Aorta (tissue), 5 donors: ENCODE results near the gene SLAMF9. TPM values are rescaled to one million over a fixed set of nuclear protein-coding genes. Genes with fewer than 3 reads are reported as not detected.

Experiments
- ATAC-seq: fragments of 200-7000 bp; cut with Tn5 transposase; one replicate; pipeline ENCODE4 v1.9.1; 2022; ENCODE audit warnings: moderate library complexity; ENCODE audit not compliant: low FRiP score
- DNase-seq, 2 donors: peaks; one replicate each; pipeline ENCODE4 v3.0.0-alpha.2; 2020
- H3K27ac ChIP-seq, 2 donors: one replicate each; pipeline ENCODE4 v1.5.1; 2013; ENCODE audit warnings: low read length in 2 of 2, mild to moderate bottlenecking in 2 of 2, moderate library complexity in 2 of 2, control low read depth in 1 of 2, inconsistent platforms in 1 of 2, low read depth in 1 of 2
- H3K27me3 ChIP-seq, 2 donors: one replicate each; pipeline ENCODE4 v1.6.1; 2013; ENCODE audit warnings: control low read depth in 1 of 2, low read length in 1 of 2, mild to moderate bottlenecking in 1 of 2, moderate library complexity in 1 of 2; ENCODE audit not compliant: insufficient read depth in 2 of 2, control insufficient read depth in 1 of 2
- H3K36me3 ChIP-seq, 2 donors: one replicate each; pipeline ENCODE4 v1.6.1; 2013; ENCODE audit warnings: control low read depth in 1 of 2, low read length in 1 of 2, mild to moderate bottlenecking in 1 of 2; ENCODE audit not compliant: insufficient read depth in 2 of 2, control insufficient read depth in 1 of 2
- H3K4me1 ChIP-seq, 2 donors: one replicate each; pipeline ENCODE4 v1.6.1; 2013; ENCODE audit warnings: low read length in 2 of 2, control low read depth in 1 of 2, mild to moderate bottlenecking in 1 of 2, moderate library complexity in 1 of 2; ENCODE audit not compliant: insufficient read depth in 2 of 2, control insufficient read depth in 1 of 2
- H3K4me3 ChIP-seq, 2 donors: one replicate each; pipeline ENCODE4 v1.5.1; 2013; ENCODE audit warnings: low read length in 2 of 2, control low read depth in 1 of 2, mild to moderate bottlenecking in 1 of 2
- H3K9me3 ChIP-seq: one replicate; pipeline ENCODE4 v1.6.1; 2013; ENCODE audit warnings: mild to moderate bottlenecking, low read length; ENCODE audit not compliant: control insufficient read depth
- WGBS, 2 donors: extraction: QIAGEN DNeasy Blood & Tissue Kit; methylation state at CpG; one replicate each; pipeline ENCODE4 v1.1.7; 2013; 5-methylcytosine and 5-hydroxymethylcytosine counted together
- intact Hi-C, 2 donors: fragments of 100-400 bp; cut with DNase I; formaldehyde crosslinking; loops; one replicate each; pipeline versions ENCODE4 v1.14.2 to v1.15.0; 2022
- polyA plus RNA-seq, 2 donors: library from polyadenylated mRNA; stranded (reverse); fragments of 200-250 nt; gene quantifications; one replicate each; pipeline ENCODE4 v1.2.3, GENCODE V29; 2013
- total RNA-seq, 2 donors: library from RNA; stranded (reverse); fragmentation: NEBNext Ultra II Directional; extraction: Animal tissue kit (Norgen Biotek cat#: 25700); gene quantifications; one replicate each; pipeline ENCODE4 v1.2.1, GENCODE V29; 2021
- donor health status: healthy with polysubstance abuse.
- donor health status: Bipolar disorder and iron deficiency.
- donor health status: DM: no; HTN: no; CAD: no.
- donor health status: DM: no; HTN: no; CAD: no.
- donor health status: DM: yes; HTN: yes; CAD: no.

SLAMF9 gene
- total and polyA plus RNA-seq, 4 donors, result not detected

DNA sequence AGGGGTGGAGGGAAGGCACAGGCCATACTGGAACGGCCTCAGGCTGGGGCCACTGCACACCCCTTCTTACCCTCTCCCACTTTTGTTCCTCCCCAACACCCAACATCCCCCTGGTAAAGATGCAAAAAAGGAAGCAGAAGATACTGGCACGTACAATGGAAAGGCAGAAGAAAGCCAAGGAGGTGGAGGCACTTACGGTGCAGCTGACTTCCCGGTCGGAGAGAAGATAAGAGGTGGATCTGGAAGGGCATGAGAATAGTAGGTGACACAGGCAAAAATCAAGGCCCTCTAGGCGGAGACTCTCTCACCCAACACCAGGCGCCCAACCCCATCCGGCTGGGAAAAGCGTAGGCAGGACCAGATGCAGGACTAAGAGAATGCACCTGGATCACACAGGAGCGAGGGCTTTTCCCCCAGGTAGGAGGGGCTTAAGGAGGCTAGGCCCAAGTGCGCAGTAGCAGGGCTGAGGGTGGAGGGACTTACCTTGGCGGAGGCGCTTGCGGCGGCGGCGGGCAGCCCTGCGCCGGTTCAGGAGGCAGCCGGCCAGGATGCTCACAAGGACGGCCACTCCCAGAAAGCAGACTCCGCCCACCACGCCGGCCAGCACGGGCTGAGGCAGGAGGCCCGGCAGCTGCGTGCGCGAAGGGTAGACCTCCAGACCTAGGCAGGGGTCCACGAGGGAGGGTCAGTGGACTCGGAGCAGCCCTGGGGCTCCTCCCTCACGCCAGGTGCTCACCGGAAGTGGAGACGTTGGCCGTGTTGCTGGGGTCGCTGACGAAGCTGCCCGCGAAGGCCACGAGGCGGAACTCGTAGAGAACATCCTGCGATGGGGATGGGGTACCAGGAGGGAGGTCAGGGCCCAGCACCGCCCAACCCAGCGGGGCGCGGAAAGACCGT, 24.6 kb downstream of the SLAMF9 start:
- Histone ChIP-seq H3K9me3 (no peaks in the 10 kb centered on the region), H3K27ac (no peak overlapping the region), H3K4me1 (no peaks in the 10 kb centered on the region), H3K36me3 (no peaks in the 10 kb centered on the region), H3K27me3 (no peaks in the 10 kb centered on the region), H3K4me3 (no peak overlapping the region)
- DNase-seq (peak in 1 of 2 donors; percentile 77), ATAC-seq (no peak)
- intact Hi-C loops, result loop anchor here in 1 of 2 donors (5.0 to 10.0 kb wide), 2 partner anchors 32 to 285 kb away; no protein-coding TSS in a partner anchor
- 82 to 87% methylated on average over 48 of the region's 48 CpGs for WGBS, 2 donors

DNA sequence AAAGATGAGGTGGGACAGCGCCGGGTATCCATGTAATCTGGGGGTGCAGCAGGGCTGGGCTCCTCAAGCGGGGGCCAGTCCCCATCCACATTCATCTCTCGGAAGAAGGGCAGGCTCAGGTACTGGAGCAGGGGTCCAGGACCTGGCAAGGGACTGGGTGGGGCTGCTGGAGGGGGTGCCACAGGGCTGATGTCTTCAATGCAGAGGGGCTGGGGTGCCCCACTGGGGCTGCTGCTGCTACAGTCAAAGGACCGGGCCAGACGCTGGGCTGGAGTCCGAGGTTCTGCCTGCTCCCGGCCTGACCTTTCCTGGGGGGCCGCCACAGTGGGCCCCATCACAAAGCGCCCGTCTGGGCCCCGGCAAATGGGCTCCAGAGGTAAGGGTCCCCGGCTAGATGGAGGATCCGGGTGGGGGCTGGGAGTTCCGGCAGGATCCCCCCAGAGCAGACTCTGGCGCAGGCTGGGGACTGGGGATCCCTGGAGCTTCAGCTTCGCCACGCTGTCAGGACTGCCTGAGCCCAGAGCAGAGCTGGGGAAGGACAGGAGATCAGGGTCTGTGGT, 25.5 kb downstream of the SLAMF9 start:
- no peak for ATAC-seq
- Histone ChIP-seq H3K27me3 (no peaks in the 10 kb centered on the region), H3K9me3 (no peaks in the 10 kb centered on the region), H3K27ac (no peak overlapping the region), H3K36me3 (no peaks in the 10 kb centered on the region), H3K4me1 (no peaks in the 10 kb centered on the region), H3K4me3 (no peak overlapping the region)
- DNase-seq, result peak in 1 of 2 donors; percentile 74
- intact Hi-C loops, result loop anchor here in 1 of 2 donors (10.0 kb wide), 1 partner anchor 286 kb away; no protein-coding TSS in a partner anchor
- 95 to 96% methylated on average over 18 of the region's 18 CpGs for WGBS, 2 donors

DNA sequence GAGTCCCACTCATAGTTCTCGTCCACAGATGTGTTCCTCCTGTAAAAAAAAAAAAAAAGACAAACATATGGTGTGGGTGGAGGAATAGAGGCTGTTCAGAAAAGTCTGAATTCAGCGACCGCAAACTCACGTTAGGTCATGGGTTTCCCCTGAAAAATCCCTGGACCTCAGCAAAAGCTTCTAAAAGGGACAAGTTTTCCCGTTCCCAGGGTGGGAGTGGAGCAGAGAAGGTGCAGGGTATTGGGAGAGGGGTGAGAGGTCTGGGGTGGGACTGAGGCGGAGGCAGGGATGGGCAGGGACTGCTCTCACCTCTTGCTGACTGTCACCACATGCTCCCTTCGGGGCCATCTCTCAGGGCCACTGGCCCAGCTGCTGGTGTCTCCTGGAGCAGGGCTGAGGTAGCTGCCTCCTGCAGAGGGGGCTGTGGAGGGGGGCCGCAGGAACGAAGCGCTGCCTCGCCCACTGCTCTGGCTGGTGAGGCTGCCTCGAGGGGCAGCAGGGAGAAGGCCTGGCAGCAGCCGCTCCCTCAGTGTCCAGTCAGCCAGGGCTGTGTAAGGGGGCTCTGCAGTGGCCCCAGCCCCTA, 26.1 kb downstream of the SLAMF9 start:
- 84 to 85% methylated on average over 13 of the region's 13 CpGs for WGBS, 2 donors
- DNase-seq (peak in 1 of 2 donors; percentile 74), ATAC-seq (no peak)
- no peaks in the 10 kb centered on the region for H3K9me3 ChIP-seq
- intact Hi-C loops, result loop anchor here in 1 of 2 donors (10.0 kb wide), 1 partner anchor 287 kb away; no protein-coding TSS in a partner anchor
- no peak overlapping the region for H3K4me3 ChIP-seq
- no peaks in the 10 kb centered on the region for H3K4me1 ChIP-seq
- H3K27ac ChIP-seq, result no peak overlapping the region
- H3K36me3 ChIP-seq, result no peaks in the 10 kb centered on the region
- H3K27me3 ChIP-seq, result no peaks in the 10 kb centered on the region

DNA sequence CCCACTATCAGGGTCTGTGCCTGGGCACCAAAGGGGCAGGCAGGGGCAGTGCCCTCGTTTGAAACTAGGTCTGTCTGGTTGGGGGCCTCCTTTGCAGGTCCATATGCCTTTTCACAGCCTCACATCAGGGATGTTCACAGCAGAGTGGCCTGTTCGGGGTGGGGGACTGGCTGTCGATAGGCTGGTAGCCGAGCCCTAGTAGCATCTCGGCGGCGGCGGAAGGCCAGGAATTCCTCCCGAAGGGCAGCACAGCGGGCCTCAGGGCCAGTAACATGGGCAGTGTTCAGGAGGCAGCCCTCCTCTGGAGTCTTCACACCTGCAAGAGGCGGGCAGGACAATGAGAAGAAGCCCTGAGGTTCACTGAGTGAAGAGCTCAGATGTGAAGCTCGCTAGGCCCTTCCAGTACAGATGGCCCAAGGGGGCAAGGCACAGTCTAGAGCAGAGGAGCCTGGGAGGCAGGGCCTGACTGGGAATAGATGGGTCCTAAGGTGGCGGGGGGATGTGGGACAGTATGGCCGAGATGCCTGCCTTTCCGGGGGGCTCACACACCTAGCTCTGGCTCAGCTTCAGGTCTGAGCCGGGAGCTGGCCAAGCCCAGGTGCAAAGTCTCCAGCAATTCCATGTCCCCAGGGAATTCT, 26.7 kb downstream of the SLAMF9 start:
- no peaks in the 10 kb centered on the region for H3K4me1 ChIP-seq
- no peak overlapping the region for H3K27ac ChIP-seq
- no peak overlapping the region for H3K4me3 ChIP-seq
- no peaks in the 10 kb centered on the region for H3K27me3 ChIP-seq
- H3K9me3 ChIP-seq, result no peaks in the 10 kb centered on the region
- H3K36me3 ChIP-seq, result no peaks in the 10 kb centered on the region
- ATAC-seq (no peak), DNase-seq (peak in 1 of 2 donors; percentile 77)
- WGBS, 2 donors, result 88 to 94% methylated on average over 16 of the region's 16 CpGs
- intact Hi-C loops, result loop anchor here in 1 of 2 donors (10.0 kb wide), 1 partner anchor 287 kb away; no protein-coding TSS in a partner anchor

DNA sequence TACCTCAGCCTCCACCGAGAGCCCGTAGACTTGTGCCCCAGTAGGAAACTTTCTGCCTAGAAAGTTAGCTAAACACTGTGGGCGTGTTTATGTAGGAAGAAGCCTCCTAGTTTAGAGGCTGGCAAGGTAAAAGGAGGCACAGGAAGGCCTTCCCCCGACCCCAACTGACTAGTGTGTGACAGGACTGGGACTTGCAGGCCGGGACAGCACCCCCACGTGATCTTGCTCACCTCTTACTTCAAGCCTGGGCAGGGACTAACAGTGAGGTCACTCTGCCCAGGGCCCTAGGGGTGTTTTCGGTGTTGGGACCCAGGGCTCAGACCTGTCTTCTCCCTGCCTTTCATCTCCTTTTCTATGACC, 28.3 kb downstream of the SLAMF9 start:
- intact Hi-C loops, result loop anchor here in 1 of 2 donors (2.0 to 10.0 kb wide), 2 partner anchors 71 to 289 kb away; no protein-coding TSS in a partner anchor
- Histone ChIP-seq H3K4me1 (no peaks in the 10 kb centered on the region), H3K9me3 (no peaks in the 10 kb centered on the region), H3K4me3 (peak overlapping the region; percentile 19 to 66), H3K36me3 (no peaks in the 10 kb centered on the region), H3K27me3 (no peaks in the 10 kb centered on the region), H3K27ac (peak overlapping the region in 1 of 2 donors; percentile 43)
- WGBS, 2 donors, result 1 to 2% methylated on average over 7 of the region's 7 CpGs
- DNase-seq, result peak in 1 of 2 donors; percentile 78
- ATAC-seq, result no peak

DNA sequence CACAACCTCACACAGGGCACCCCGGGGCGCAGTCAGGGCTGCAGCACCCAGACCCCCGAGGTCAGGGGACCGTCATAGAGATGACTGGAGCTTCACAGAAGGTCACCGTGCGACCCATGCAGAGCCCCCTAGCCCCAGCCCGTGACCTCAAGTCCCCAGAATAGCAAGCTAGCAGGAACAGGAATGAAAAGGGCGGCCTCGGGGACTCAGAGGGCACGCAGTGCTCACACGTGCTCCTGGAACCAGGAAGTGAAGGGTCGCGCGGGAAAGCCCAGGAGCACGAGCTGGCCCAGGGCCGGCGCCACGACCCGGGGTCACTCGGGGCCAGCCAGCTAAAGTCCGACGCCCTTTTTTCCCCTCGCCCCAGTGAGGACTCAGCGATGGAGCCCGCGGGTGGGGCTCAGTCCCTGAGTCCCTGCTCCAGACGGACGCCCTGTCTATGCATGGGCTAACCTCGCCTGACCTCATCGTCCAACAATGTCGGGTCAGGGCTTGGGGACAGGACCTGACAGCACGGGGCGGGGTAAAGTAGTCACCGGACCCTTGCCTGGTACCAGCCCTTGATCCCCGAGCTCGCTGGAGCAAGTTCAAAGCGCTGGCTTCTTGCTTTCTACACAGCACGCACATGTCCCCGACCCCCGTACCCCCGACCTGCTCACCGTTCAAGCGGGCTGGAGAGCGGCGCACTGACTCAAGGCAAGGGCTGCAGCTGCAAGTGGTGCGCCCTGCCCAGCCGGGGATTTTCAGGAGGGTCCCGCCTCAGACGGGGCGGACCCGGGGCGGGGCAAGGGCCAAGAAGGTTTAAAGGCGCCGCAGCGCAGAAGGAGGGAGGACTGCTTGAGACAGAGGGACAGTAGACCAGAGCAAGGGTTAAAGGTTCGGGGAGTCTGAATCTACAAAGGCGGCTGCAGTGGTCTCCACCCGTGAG, 29.0 kb downstream of the SLAMF9 start, which contains the start of gene TAGLN2:
TSS of gene TAGLN2 (minus strand) at position 717 of the 928 bp plus-strand sequence. CDS start 4,998 bp downstream, outside the sequence.
- peak; percentile 88 for ATAC-seq
- peak; percentile 96 to 98 for DNase-seq
- Histone ChIP-seq H3K36me3 (no peaks in the 10 kb centered on the region), H3K4me1 (no peaks in the 10 kb centered on the region), H3K4me3 (peak within 1 kb of the TSS; percentile 66 to 86), H3K9me3 (no peaks in the 10 kb centered on the region), H3K27ac (peak within 1 kb of the TSS; percentile 88 to 95), H3K27me3 (no peaks in the 10 kb centered on the region)
- WGBS, 2 donors, result 0% methylated on average over 58 of the region's 58 CpGs
- intact Hi-C loops, result loop anchor here in 1 of 2 donors (2.0 to 10.0 kb wide), 3 partner anchors 70 to 290 kb away; partner anchors contain the start of gene IGSF8

DNA sequence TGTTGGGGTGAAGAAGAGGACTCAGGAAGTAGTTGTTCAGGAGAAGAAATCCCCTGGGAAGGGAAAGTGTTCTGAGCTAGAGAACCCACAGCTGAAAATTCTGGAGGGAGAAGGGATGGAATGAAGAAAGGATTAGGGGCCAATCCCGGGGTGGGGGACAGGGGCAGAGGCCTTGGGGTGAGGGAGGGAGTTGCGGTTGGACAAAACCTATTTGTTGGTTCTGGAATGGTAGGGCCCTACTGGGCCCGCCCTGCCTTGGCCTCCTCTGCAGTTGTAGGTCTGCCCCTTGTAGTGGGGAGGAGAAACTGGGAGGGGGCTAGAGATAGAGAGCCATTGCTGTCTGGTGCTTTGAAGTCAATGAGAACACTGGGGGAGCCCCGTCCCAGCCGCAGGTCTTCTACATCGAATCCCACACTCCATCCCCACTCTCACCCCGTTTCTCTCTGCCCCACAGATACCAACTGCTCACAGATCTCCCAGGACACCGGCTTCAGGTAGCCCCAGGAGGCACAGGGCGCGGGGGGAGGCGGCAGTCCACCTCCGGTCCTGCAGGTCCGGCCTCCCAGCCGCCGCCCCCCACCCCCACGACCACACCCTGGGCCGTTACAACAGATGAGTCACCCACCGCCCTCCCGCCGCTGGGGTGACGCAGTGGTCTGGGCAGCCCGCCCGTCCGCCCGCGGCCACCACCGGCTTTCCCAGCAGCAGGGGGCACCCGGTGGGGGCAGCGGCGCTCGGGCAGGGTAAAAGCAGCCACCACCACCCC, 29.8 kb downstream of the SLAMF9 start:
- DNase-seq, result peak; percentile 95 to 98
- WGBS, 2 donors, result 0 to 1% methylated on average over 23 to 31 of the region's 31 CpGs
- peak overlapping the region; percentile 88 to 95 for H3K27ac ChIP-seq
- peaks cover 0 to 6% of the 10 kb centered on the region in 2 donors for H3K36me3 ChIP-seq
- H3K4me3 ChIP-seq, result peak overlapping the region; percentile 66 to 86
- H3K9me3 ChIP-seq, result no peaks in the 10 kb centered on the region
- H3K4me1 ChIP-seq, result no peaks in the 10 kb centered on the region
- intact Hi-C loops, result loop anchor here in 1 of 2 donors (2.0 to 10.0 kb wide), 3 partner anchors 69 to 291 kb away; partner anchors contain the start of gene IGSF8
- no peaks in the 10 kb centered on the region for H3K27me3 ChIP-seq
- peak; percentile 88 for ATAC-seq
